Hindlimb muscle (tissue), 1 donor: Measurements from ENCODE around the gene BCAS3. TPM values are rescaled to one million over a fixed set of nuclear protein-coding genes. Genes with fewer than 3 reads are reported as not detected.

Source experiments
- DNase-seq: peaks from one replicate; pipeline ENCODE4 v3.0.0-alpha.2; 2013
- polyA plus RNA-seq: library from polyadenylated mRNA; unstranded; fragments of 120-200 nt; gene quantifications from one replicate; pipeline ENCODE4 v1.2.1, GENCODE V29; 2013; ENCODE audit not compliant: insufficient read length

The BCAS3 gene
- polyA plus RNA-seq, 1 donor = 9.2 TPM

GRCh38 chr17:61161615-61162134, 484.0 kb downstream of the BCAS3 start:
- DNase-seq = no peak

GRCh38 chr17:61164517-61164916, 486.9 kb downstream of the BCAS3 start:
- no peak for DNase-seq

GRCh38 chr17:61167075-61167474, 489.4 kb downstream of the BCAS3 start:
- DNase-seq = no peak

DNA sequence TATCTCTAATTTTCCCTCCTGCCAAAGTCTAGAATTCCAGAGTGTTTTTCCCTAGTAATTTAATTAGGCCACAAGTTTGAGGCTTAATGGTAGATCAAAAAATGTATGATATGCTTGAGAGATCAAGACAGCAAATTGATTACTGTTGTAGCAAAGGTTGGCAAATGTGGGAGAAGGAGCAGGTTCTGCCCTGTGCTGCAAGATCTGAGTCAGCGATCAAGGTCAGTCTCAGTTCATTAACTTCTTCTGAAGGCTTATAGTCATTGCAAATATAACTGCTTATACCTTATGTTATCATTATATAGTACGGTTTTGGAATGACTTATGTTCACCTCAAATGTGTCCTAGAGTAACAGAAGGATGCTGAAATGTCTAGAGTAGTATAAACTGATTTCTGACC, 490.9 kb downstream of the BCAS3 start:
- DNase-seq = no peak

GRCh38 chr17:61174310-61174709, 496.7 kb downstream of the BCAS3 start:
- no peak for DNase-seq

DNA sequence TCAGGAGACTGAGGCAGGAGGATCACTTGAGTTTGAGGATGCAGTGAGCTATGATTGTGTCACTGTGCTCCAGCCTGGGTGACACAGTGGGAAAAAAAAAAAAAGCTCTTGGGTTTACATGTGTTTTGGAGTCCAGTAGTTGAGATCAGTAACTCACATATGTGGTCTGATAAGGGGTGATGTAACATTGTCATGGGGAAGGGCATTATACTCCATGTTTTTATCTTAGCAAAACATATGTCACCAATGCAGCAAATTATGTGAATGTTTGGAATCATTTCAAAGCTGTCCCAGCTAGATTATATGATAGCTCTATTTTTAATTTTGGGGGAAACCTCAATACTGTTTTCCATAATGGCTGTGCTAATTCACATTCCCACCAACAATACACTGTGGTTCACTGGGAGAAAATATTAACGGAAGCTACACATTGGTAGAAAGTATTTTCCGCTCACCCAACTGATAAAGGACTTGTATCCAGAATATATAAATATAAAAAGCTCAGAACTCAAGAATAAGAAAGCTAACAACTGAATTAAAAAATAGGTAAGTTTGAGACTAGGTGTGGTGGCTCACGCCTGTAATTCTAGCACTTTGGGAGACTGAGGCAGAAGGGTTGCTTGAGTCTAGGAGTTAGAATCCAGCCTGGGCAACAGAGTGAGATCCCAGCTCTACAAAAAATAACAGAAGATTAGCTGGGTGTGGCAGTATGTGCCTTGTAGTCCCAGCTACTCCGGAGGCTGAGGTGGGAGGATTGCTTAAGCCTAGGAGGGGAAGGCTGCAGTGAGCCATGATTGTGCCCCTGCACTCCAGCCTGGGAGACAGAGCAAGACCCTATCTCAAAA, 497.9 kb downstream of the BCAS3 start:
- DNase-seq = no peak

DNA sequence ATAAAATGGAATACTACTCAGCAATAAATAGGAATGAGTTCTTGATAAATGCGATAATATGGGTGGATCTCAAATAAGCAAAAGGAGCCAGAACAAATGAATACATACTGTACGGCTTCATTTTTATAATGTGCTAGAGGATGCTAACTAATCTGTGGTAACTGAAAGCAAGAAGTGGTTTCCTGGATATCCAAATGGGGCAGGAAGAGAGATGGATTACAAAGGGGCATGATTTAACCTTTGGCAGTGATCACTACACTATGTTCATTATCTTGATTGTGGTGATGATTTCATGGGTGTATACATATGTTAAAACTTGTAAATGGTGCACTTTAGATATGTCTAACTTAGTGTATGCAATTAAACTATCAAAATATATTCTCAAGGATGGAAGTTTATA, 499.7 kb downstream of the BCAS3 start:
- no peak for DNase-seq

GRCh38 chr17:61178284-61178683, 500.6 kb downstream of the BCAS3 start:
- no peak for DNase-seq

- DNase-seq = no peak
These were observed 501.7 kb downstream of the BCAS3 start for GRCh38 chr17:61179380-61179806.

- no peak for DNase-seq
These were observed 506.1 kb downstream of the BCAS3 start for GRCh38 chr17:61183793-61184192.

- no peak for DNase-seq
These were observed 507.7 kb downstream of the BCAS3 start for GRCh38 chr17:61185385-61185784.

- DNase-seq = no peak
These were observed 509.4 kb downstream of the BCAS3 start for GRCh38 chr17:61187038-61187437.

GRCh38 chr17:61188081-61188480, 510.4 kb downstream of the BCAS3 start:
- DNase-seq = no peak

DNA sequence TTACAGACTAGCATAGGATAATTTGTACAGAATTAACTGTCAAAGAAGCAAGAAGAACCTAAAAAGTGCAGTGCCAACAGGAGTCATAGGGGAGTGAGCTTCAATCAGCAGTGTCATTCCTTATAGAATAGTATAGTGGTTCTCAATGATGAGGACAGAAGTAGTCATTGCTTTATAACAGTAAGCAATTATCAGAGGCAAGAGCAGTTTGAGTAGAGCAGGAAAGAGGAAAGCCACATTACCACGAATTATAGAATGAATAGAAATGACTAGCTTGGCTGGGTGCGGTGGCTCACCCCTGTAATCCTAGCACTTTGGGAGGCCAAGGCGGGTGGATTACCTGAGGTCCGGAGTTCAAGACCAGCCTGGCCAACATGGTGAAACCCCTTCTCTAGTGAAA, 512.3 kb downstream of the BCAS3 start:
- no peak for DNase-seq

DNA sequence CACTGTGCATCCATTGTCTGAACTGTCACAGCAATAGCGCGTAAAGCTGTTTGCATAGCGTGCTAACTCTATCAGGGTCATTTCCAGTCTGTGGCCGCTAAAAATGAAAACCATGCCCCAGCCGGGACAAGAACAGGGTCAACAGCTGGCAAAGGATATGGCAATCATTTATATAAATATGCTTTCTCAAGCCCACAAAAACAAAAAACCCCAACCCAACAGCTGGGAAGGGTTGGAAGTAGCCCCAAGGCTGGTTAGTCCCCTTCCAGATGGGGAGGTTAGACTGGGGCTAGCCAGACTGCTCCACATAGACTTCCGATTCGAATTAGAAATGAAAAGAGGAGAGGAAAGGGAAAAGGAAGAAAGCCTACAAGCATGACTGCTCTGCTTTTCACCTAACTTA, 518.7 kb downstream of the BCAS3 start:
- no peak for DNase-seq

DNA sequence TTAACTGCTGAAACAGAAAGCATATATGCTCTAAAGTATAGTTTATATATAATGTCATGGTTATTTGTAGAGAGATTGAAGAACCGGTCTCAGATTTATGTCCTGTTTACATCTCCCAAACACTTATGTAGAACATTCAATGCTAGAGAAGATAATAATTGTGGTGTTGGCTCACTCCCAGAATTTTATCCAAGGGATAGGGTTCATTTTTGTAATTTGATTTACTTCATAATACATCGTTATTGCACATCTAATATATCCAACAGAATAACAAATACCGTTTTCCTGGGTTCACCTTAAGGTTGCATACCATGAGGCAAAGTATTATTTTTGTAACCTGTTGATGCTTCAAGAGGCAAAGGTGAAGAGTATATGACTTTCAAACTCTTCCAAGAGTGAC, 519.1 kb downstream of the BCAS3 start:
- no peak for DNase-seq

DNA sequence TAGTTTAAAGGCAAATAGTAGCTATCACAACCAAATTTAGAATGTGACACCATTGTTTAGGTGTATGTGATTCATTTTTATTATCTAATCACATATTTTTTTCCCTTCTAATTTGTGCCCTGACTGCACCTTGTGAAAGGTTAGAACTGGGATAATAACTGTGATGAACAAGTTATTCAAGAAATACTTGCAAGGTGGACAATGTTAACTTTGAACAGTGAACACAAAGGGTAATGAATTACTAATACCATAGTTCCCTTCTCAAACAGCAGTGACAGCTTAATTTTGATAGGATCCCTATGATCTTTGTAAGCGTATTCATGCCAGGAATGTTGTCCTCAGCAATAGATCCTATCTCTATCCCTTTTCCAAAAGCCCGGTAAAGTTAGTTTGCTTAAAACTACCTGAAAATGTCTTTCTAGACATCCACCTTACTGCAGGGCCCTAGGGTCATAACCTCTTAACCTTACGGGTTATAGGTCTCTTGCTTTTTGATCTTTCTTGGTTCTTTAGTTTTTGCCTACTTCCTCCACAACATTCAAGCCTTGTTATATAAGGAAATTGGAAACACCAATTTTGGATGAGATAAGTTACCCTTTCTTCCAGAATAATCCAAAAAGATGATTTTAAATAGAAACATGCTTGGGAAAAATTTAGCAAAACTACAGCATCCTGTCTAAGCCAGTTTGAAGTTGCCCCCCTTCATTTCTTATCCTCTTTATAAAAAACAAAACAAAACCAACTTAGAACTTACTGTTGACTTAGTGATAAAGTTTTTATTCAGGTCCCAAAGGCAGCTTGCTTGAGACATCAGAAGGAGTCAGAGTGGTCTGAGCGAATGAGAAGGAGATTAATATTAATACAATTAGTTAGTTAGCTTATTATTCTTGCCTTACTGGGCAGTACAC, 522.0 kb downstream of the BCAS3 start:
- DNase-seq = no peak

DNA sequence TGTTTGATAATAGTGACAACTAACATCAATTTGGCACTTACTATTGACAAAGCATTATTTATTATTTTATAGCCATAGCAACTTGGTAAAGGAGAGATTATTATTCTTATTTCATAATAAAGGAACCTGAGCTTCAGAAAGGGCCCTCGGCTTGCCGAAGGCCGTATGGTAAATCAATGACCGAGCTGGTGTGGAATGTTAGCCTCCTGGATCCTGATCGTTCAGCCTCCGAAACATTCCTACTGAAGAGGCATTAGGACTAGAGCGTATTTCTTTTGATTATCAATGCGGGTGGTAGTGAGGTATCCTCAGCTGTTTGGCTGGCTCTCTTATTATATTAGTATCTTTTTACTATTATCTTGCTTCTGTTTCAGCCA, 522.7 kb downstream of the BCAS3 start:
- no peak for DNase-seq

DNA sequence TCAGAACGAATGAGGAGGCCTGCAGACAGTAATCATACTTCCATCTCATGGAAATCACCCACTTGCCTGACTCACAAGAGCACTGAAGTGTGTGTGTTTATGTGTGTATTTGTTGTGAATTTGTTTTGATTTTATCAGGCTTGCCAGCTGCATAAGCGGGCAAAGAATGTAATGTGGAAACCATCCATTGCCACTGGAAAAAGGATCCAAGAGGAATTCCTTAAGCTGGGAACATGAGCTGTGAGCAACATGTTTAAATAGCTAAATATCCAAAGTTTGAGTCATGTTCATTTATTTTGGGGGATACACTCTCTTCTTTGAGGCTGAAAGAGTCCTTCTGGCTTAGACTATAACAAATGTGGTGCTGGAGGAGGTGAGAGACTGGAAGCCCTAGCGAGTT, 523.6 kb downstream of the BCAS3 start:
- DNase-seq = no peak

DNA sequence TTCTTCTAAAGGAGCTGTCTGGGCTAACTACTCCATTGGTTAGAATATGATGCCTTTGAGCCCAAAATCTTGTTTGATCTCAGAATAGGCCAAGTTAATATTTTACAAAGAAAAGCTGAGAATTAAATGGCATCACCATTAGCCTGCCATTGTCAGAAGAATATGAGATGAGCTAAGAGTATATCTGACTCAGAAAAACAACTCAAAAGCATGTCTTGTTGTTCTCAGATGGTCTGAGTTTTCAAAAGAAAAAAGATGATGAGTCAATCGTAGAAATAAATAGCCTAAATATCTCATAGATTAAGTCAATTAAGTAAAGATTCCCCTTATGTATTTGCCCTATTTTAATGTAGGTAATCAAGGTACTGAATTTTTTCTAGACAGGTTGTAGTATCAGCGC, 524.9 kb downstream of the BCAS3 start:
- no peak for DNase-seq

- no peak for DNase-seq
These were observed 526.0 kb downstream of the BCAS3 start for GRCh38 chr17:61203671-61204131.

- DNase-seq = no peak
These were observed 526.8 kb downstream of the BCAS3 start for GRCh38 chr17:61204456-61204855.

DNA sequence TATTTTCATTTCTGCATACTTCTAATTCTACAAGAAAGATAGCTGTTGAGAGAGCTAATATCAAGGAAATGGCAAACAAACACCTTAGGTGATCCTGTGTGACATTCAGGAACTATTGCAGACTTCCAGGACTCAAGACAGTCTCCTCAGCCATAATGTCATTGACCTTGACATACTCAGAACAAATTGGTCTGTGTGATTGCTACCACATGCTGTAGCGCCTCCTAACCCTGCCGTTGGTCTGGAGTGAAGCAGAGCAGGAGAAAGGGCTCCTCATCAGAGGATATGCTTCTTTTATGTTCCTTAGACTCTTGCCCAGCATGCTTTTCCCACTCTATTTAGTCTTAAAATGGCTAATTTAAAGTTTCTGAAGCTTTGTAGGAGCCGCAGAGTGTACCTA, 527.8 kb downstream of the BCAS3 start:
- DNase-seq = no peak
